CD4-positive, CD25-positive, alpha-beta regulatory T cell (primary cell): ENCODE measurements around the gene PLD3. TPM values are rescaled to one million over a fixed set of nuclear protein-coding genes. Genes with fewer than 3 reads are reported as not detected.
"Not testable (repeated sequence)": the region's sequence is repeated elsewhere in the genome, so short reads cannot be mapped to it uniquely, and the experiment has no call there.

Experiments used
- ATAC-seq, 2 donors: fragments of 150-1000 bp; cut with Tn5 transposase; one replicate each; pipeline ENCODE4 v1.10.0; 2021; ENCODE audit warnings: low read depth in 2 of 2, moderate number of reproducible peaks in 2 of 2, moderate library complexity in 1 of 2
- DNase-seq, 3 donors: peaks; one replicate each; pipeline versions ENCODE4 v3.0.0 to v3.0.0-alpha.2; 2012 to 2022; ENCODE audit warnings: mixed read lengths in 1 of 3
- H3K27ac ChIP-seq: one replicate; pipeline ENCODE4 v1.7.0; 2013; ENCODE audit warnings: mild to moderate bottlenecking, low read length; ENCODE audit not compliant: insufficient read depth, poor library complexity, severe bottlenecking
- H3K27me3 ChIP-seq: one replicate; pipeline ENCODE4 v1.7.0; 2013; ENCODE audit warnings: low read length; ENCODE audit not compliant: control insufficient read depth, insufficient read depth
- H3K36me3 ChIP-seq: one replicate; pipeline ENCODE4 v1.7.0; 2013; ENCODE audit warnings: mild to moderate bottlenecking, low read length, moderate library complexity; ENCODE audit not compliant: control insufficient read depth, insufficient read depth
- H3K4me1 ChIP-seq: 2 replicates; pipeline ENCODE4 v1.7.0; 2013; ENCODE audit warnings: mild to moderate bottlenecking, low read length; ENCODE audit not compliant: insufficient read depth, control insufficient read depth, poor library complexity, severe bottlenecking
- H3K4me3 ChIP-seq: one replicate; pipeline ENCODE4 v1.7.0; 2013; ENCODE audit warnings: low read depth, mild to moderate bottlenecking, low read length, moderate library complexity
- H3K9me3 ChIP-seq, 2 experiments: 1 replicate in 1 of 2; 2 replicates in 1 of 2; pipeline ENCODE4 v1.7.0; 2013; ENCODE audit warnings: low read length in 2 of 2, mild to moderate bottlenecking in 1 of 2, moderate library complexity in 1 of 2; ENCODE audit not compliant: control insufficient read depth in 2 of 2
- H3K27ac Mint-ChIP-seq, 3 donors: one replicate each; pipeline ENCODE4 v1.8.0; 2020 to 2022; ENCODE audit warnings: mild to moderate bottlenecking in 3 of 3, mixed read lengths in 3 of 3, moderate library complexity in 2 of 3
- H3K27me3 Mint-ChIP-seq: one replicate; pipeline ENCODE4 v1.8.0; 2022; ENCODE audit warnings: mild to moderate bottlenecking, mixed read lengths
- H3K36me3 Mint-ChIP-seq: one replicate; pipeline ENCODE4 v1.8.0; 2020; ENCODE audit warnings: mixed read lengths
- H3K4me1 Mint-ChIP-seq, 4 donors: one replicate each; pipeline ENCODE4 v1.8.0; 2020 to 2022; ENCODE audit warnings: mixed read lengths in 4 of 4, mild to moderate bottlenecking in 1 of 4
- H3K4me3 Mint-ChIP-seq, 4 donors: one replicate each; pipeline ENCODE4 v1.8.0; 2020 to 2022; ENCODE audit warnings: mild to moderate bottlenecking in 4 of 4, mixed read lengths in 4 of 4, moderate library complexity in 3 of 4
- H3K9me3 Mint-ChIP-seq, 7 donors: one replicate each; pipeline ENCODE4 v1.8.0; 2020 to 2022; ENCODE audit warnings: mixed read lengths in 7 of 7, mild to moderate bottlenecking in 3 of 7, moderate library complexity in 2 of 7
- polyA plus RNA-seq, 4 donors: library from polyadenylated mRNA; unstranded; fragments of 300-500 nt; fragmentation: Illumina TruSeq; gene quantifications; one replicate each; pipeline ENCODE4 v1.2.3, GENCODE V29; 2021
- total RNA-seq: library from RNA; stranded (reverse); gene quantifications from one replicate; pipeline ENCODE4 v1.2.3, GENCODE V29; 2022

Gene PLD3
- total and polyA plus RNA-seq, 5 donors from 2014 or later, result 49.2 to 73.7 (median 50.3) TPM

DNA sequence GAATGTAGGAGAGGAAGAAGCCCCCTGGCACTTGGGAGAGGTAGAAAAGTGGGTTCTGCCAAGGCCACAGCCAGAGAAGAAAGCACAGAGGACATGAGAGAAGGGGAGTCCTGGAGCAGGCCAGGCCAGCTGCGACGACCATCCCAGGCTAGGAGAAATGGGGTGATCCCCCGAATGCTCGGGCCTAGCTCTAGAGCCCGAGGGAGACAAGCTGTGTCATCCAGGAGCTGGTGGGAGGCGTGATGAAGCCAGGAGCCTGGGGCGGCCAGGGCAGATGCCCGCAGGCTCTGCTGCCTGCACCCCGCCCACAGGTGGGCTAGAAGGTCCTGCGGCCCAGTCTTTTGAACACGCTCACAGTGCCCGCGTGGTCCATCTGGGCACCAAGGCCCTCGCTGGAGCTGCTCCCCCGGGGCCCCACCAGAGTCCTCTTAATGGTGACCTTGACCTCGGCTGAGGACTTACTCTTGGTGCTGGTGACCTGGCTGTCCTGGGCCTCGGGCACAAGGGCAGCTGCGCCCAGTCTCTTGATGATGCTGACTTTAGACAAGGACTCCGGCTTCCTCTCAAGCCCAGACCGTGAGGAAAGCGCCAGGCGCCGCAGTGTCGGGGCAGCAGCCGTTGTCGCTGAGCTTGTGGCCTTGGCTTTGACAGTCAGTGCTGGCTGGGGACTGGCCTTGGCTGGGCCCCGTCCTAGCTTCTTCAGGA, 26.8 kb upstream of the PLD3 start:
- Histone ChIP-seq H3K27ac (no peak overlapping the region), H3K9me3 (no peaks in the 10 kb centered on the region), H3K4me3 (no peak overlapping the region), H3K36me3 (peaks cover 51% of the 10 kb centered on the region), H3K27me3 (no peaks in the 10 kb centered on the region), H3K4me1 (no peaks in the 10 kb centered on the region)
- Mint-ChIP-seq H3K36me3 (peaks cover 40% of the 10 kb centered on the region), H3K27ac (no peak overlapping the region), H3K27me3 (no peaks in the 10 kb centered on the region), H3K9me3 (no peaks in the 10 kb centered on the region), H3K4me3 (no peak overlapping the region), H3K4me1 (no peaks in the 10 kb centered on the region)
- no peak for ATAC-seq
- DNase-seq, result no peak

DNA sequence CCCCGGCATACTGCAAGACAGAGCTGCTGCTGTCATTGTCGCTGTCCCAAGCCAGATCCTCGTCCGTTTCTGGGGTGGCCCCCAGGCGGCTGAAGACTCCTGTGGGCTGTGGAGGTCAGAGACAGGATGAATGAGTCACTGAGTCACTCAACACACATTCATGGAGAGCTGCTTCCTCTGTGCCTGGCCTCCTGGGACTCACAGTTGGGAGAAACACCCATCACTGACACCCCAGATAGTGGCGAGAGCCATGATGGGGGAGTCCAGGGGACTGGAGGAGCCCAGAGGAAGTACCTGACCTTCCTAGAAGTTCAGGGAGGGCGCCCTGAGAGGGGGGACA, 26.3 kb upstream of the PLD3 start:
- Histone ChIP-seq H3K4me3 (no peak overlapping the region), H3K9me3 (no peaks in the 10 kb centered on the region), H3K36me3 (peaks cover 51% of the 10 kb centered on the region), H3K27me3 (no peaks in the 10 kb centered on the region), H3K4me1 (no peaks in the 10 kb centered on the region), H3K27ac (no peak overlapping the region)
- Mint-ChIP-seq H3K27me3 (no peaks in the 10 kb centered on the region), H3K9me3 (no peaks in the 10 kb centered on the region), H3K4me3 (no peak overlapping the region), H3K27ac (no peak overlapping the region), H3K4me1 (no peaks in the 10 kb centered on the region), H3K36me3 (peaks cover 40% of the 10 kb centered on the region)
- ATAC-seq, result no peak
- no peak for DNase-seq

DNA sequence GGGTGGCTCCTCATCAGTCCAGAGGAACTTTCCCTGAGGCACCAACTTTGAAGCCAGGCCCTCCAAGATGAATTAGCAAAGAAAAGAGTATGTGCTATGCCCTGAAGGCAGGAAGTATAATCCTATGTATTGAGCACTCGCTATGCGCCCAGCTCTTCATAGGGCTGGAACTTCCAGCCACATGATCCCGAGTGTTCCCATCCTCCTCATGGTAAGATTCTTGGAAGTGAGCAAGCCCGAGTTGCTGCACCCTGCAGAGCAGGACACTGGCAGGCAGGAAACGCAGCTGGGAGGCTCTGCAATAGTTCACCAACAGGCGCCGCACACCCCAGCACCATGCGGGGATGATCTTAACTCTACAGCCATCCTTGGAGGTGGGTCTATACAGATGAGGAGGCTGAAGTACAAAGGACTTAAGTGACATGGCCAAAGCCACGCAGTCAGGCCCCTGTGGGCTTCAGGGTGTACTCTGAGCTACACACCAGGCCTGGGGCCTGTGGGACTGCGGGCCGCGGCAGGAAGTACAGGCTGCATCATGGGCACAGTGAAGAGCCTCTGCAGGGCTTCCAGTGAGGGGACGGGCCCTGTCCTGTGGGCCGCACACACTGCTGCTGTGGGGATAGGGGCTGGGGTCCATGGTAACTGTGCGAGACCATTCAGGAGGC, 25.4 kb upstream of the PLD3 start:
- H3K4me3 ChIP-seq, result no peak overlapping the region
- H3K4me1 ChIP-seq, result no peaks in the 10 kb centered on the region
- H3K27me3 Mint-ChIP-seq, result no peaks in the 10 kb centered on the region
- H3K27me3 ChIP-seq, result no peaks in the 10 kb centered on the region
- no peaks in the 10 kb centered on the region for H3K4me1 Mint-ChIP-seq
- peaks cover 40% of the 10 kb centered on the region for H3K36me3 Mint-ChIP-seq
- DNase-seq (no peak), ATAC-seq (no peak)
- no peaks in the 10 kb centered on the region for H3K9me3 Mint-ChIP-seq
- no peak overlapping the region for H3K27ac ChIP-seq
- no peaks in the 10 kb centered on the region for H3K9me3 ChIP-seq
- peaks cover 58% of the 10 kb centered on the region for H3K36me3 ChIP-seq
- no peak overlapping the region for H3K27ac Mint-ChIP-seq
- no peak overlapping the region for H3K4me3 Mint-ChIP-seq

GRCh38 chr19:40323705-40324104, 24.8 kb upstream of the PLD3 start:
- H3K36me3 Mint-ChIP-seq, result peaks cover 41% of the 10 kb centered on the region
- no peaks in the 10 kb centered on the region for H3K4me1 Mint-ChIP-seq
- Histone ChIP-seq H3K27ac (no peak overlapping the region), H3K27me3 (no peaks in the 10 kb centered on the region), H3K4me3 (no peak overlapping the region), H3K9me3 (no peaks in the 10 kb centered on the region), H3K4me1 (no peaks in the 10 kb centered on the region), H3K36me3 (peaks cover 64% of the 10 kb centered on the region)
- no peak overlapping the region for H3K4me3 Mint-ChIP-seq
- H3K27ac Mint-ChIP-seq, result no peak overlapping the region
- no peak for ATAC-seq
- DNase-seq, result no peak
- H3K27me3 Mint-ChIP-seq, result no peaks in the 10 kb centered on the region
- H3K9me3 Mint-ChIP-seq, result no peaks in the 10 kb centered on the region

GRCh38 chr19:40326201-40326600, 22.3 kb upstream of the PLD3 start:
- Histone ChIP-seq H3K36me3 (peaks cover 78% of the 10 kb centered on the region), H3K9me3 (no peaks in the 10 kb centered on the region), H3K27ac (no peak overlapping the region), H3K4me1 (no peaks in the 10 kb centered on the region), H3K27me3 (no peaks in the 10 kb centered on the region), H3K4me3 (no peak overlapping the region)
- H3K27me3 Mint-ChIP-seq, result no peaks in the 10 kb centered on the region
- H3K9me3 Mint-ChIP-seq, result no peaks in the 10 kb centered on the region
- no peak overlapping the region for H3K27ac Mint-ChIP-seq
- peaks cover 44% of the 10 kb centered on the region for H3K36me3 Mint-ChIP-seq
- no peak overlapping the region for H3K4me3 Mint-ChIP-seq
- H3K4me1 Mint-ChIP-seq, result no peaks in the 10 kb centered on the region
- ATAC-seq, result no peak
- no peak for DNase-seq

- Mint-ChIP-seq H3K27me3 (no peaks in the 10 kb centered on the region), H3K9me3 (no peaks in the 10 kb centered on the region), H3K27ac (no peak overlapping the region), H3K4me1 (peaks cover 0 to 4% (median 0%) of the 10 kb centered on the region in 4 donors), H3K36me3 (peaks cover 27% of the 10 kb centered on the region), H3K4me3 (no peak overlapping the region)
- Histone ChIP-seq H3K36me3 (peaks cover 73% of the 10 kb centered on the region), H3K27ac (no peak overlapping the region), H3K4me1 (no peaks in the 10 kb centered on the region), H3K9me3 (no peaks in the 10 kb centered on the region), H3K4me3 (no peak overlapping the region), H3K27me3 (no peaks in the 10 kb centered on the region)
- no peak for ATAC-seq
- no peak for DNase-seq
These were observed 17.4 kb upstream of the PLD3 start for GRCh38 chr19:40331052-40331451.

GRCh38 chr19:40332669-40333068, 15.8 kb upstream of the PLD3 start:
- H3K9me3 Mint-ChIP-seq, result no peaks in the 10 kb centered on the region
- DNase-seq (no peak), ATAC-seq (no peak)
- H3K27me3 ChIP-seq, result no peaks in the 10 kb centered on the region
- H3K4me1 ChIP-seq, result no peaks in the 10 kb centered on the region
- peaks cover 0 to 4% (median 1%) of the 10 kb centered on the region in 4 donors for H3K4me1 Mint-ChIP-seq
- H3K9me3 ChIP-seq, result no peaks in the 10 kb centered on the region
- H3K4me3 ChIP-seq, result no peak overlapping the region
- H3K27ac Mint-ChIP-seq, result no peak overlapping the region
- no peak overlapping the region for H3K27ac ChIP-seq
- no peaks in the 10 kb centered on the region for H3K27me3 Mint-ChIP-seq
- H3K36me3 ChIP-seq, result peaks cover 71% of the 10 kb centered on the region
- H3K4me3 Mint-ChIP-seq, result no peak overlapping the region
- peaks cover 31% of the 10 kb centered on the region for H3K36me3 Mint-ChIP-seq

DNA sequence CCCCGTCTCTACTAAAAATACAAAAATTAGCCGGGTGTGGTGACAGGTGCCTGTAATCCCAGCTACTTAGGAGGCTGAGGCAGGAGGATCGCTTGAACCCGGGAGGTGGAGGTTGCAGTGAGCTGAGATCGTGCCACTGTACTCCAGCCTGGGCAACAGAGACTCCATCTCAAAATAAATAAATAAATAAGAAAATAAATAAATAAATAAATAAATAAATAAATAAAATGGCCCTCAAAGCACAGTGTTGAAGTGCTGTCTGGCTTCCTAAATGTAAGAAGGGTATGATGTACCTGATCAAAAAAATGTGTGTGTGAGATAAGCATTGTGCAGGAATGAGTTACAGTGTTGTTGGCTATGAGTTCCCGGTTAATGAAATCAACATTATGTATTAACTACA, 15.4 kb upstream of the PLD3 start:
- H3K36me3 ChIP-seq, result peaks cover 68% of the 10 kb centered on the region
- not testable (repeated sequence) for H3K27me3 Mint-ChIP-seq, H3K27me3 ChIP-seq, H3K4me3 ChIP-seq, H3K4me1 Mint-ChIP-seq, H3K4me3 Mint-ChIP-seq, DNase-seq, H3K9me3 Mint-ChIP-seq, H3K27ac ChIP-seq, ATAC-seq, H3K4me1 ChIP-seq, H3K27ac Mint-ChIP-seq, H3K9me3 ChIP-seq
- peaks cover 31% of the 10 kb centered on the region for H3K36me3 Mint-ChIP-seq
